Activated naive CD4-positive, alpha-beta T cell treated with Interleukin-2 at 50 U/mL for 16 hours (primary cell): ENCODE measurements around the gene OSCP1.

Experiments used
- DNase-seq: peaks from one replicate; pipeline ENCODE4 v3.0.0-alpha.2; 2020

The OSCP1 gene

GRCh38 chr1:36472656-36473055, 22.4 kb upstream of the OSCP1 start:
- DNase-seq: no peak

- DNase-seq: no peak
These were observed 21.8 kb upstream of the OSCP1 start for GRCh38 chr1:36471830-36472641.

GRCh38 chr1:36469163-36469562, 18.9 kb upstream of the OSCP1 start:
- no peak for DNase-seq

DNA sequence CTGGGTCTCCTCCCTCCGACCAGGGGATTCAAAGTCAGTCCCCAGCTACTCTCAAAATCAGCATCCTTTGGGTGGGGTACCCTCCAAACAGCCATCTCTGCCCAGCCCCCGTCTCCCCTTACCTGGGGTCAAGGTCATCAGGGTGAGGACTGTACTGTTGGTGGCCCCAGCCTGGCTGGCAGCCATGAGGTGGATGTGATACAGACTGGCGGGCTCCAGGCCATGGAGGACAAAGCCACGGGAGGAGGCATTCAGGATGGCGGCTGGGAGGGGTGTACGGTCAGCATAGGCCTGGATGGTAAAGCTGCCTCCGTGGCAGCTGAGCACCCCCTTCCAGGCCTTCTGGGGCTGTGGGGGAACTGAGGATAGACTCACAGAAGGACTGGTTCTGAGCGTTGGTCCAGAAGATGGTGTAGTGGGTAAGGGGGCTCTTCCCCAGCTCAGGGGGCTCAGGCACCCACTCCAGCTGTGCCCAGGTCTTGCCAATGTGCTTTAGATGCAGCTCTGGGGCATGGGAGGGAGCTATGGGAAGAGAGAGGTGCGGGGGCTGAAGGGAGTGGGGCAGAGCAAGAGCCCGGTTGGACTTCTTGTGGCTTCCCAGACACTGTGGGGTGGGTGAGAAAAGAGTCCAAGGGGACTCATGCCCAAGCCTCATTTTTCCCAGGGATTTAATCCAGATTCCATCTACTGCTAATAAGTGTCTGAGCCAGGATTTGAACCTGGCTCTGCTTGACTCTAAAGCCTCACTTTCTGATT, 17.6 kb upstream of the OSCP1 start:
- no peak for DNase-seq

DNA sequence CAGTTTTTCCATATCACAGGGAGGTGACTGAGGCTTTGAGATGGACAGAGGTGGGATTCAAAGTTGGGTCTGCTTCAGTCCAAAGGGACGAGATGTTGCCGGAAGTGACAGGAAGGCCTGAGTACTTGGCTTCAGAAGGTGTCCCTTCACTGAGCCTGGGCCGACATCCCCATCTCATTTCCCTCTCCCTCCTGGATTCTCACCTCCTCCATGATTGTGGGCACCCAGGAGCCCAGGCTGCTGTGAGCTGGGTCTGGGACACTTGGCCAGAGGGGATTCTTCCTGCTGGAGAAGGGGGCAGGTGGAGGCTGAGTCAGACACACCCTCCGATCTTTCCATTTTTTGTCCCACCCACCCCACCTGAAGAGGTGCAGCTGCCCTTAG, 16.8 kb upstream of the OSCP1 start:
- DNase-seq: no peak

- DNase-seq: no peak
These were observed 16.2 kb upstream of the OSCP1 start for GRCh38 chr1:36466370-36467026.

GRCh38 chr1:36465731-36466369, 15.6 kb upstream of the OSCP1 start:
- DNase-seq: no peak

DNA sequence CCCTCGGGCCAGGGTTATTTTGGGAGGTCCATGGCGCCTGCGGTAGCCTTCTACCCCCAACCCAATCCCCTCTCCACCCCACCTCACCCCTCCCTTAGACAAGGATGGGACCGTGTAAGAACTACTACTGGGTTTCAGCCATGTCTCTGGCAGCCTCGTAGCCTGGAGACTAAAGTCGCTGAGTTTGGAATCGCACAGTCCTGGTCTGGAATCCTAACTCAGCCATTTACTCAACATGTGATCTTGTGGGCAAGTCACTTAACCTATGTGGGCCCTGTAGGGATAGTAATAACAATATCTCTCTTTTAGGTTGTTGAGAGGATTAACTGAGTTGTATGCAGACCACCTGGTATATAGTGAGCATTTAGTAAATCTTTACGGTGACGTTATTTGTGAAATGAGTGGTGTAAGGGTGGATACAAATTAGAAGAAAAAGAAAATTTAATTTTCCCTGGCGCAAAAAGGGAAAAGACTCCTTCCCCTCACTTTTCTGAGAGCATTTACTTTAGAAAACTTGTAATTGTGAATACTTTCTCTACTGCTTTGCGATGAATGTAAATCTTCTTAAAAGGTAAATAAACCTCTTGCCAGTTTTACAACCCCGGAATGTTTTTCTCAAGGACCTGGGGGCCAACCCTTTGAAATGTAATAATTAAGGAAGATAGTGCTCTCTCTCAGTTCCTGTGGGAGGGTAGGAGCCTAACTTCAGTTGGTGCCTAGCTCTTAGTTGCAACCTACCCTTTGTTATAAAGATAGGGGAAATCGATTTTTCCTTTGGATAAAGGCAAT, 14.5 kb upstream of the OSCP1 start:
- DNase-seq: no peak

DNA sequence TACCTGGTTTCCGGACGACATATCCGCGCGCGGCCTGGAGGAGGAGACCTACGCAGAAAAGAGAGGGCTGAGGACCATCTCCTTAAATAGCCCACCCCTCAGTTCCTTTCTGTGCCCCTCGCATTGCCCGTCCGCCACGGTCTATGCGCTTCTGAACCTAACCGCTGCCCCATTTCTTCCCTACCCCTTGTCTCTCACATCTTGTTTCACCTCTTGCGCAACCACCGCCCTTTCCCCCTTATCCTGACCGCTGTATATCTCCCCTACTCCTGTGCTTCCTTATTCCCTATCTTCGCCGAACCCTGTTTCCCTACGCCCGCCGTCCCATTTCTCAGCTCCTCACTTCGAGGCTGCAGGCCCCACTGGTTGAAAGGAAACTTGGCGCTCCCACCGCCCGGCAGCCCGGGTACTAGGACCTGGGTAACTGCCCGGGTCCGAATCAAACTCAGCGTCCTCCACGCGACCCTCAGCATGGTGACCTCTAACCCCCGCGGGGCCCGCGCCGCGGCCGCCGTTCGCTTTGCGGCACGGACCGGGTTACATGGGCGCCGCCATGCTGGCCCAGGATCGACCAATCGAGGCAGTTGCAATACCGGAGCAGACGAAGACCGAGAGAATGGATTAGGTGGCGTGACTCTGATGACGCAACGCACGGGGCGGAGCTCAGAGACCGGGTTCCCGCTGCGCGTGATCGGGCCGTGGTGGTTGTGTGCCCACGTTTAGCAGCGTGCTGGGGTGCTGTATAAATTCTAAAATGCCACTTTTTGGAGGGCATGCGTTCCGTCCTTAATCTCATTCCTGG, 13.8 kb upstream of the OSCP1 start, which contains the start of gene MRPS15:
Gene MRPS15 (minus strand): TSS at position 582 of the 802 bp plus-strand sequence. CDS start 109 bp downstream, at position 473.
- peak; percentile 97 for DNase-seq

DNA sequence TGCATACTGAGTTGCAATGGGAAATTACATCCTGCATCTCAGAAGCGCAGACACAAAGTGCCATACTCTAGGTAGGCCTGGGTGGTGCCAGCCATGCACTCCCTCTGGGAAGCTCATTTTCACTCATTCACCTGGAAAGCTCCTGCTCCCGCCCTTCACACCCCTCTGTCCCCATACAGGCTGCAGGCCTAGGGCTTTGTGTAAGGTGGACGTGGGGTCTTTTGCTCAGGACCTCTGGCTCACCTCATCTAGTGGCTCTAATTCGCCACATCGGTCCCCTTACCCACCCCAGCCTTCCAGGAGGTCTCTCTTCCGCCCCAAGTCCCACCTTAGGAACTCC, 13.2 kb upstream of the OSCP1 start:
- DNase-seq: no peak

DNA sequence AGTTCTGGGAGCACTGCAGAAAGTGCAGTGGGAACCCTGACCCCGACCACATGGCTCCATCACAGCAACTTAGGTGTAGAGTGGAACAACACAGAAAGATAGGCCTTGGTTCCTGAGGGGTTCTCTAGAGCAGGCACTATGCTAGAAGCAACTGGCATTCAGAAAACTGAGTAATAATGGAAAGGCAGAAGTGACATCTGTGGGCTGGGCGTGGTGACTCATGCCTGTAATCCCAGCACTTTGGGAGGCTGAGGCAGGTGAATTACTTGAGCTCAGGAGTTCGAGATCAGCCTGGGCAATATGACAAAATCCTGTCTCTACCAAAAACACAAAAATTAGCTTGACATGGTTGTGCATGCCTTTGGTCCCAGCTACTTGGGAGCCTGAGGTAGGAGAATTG, 8.7 kb upstream of the OSCP1 start:
- peak; percentile 68 for DNase-seq

GRCh38 chr1:36457691-36458090, 7.4 kb upstream of the OSCP1 start:
- no peak for DNase-seq

DNA sequence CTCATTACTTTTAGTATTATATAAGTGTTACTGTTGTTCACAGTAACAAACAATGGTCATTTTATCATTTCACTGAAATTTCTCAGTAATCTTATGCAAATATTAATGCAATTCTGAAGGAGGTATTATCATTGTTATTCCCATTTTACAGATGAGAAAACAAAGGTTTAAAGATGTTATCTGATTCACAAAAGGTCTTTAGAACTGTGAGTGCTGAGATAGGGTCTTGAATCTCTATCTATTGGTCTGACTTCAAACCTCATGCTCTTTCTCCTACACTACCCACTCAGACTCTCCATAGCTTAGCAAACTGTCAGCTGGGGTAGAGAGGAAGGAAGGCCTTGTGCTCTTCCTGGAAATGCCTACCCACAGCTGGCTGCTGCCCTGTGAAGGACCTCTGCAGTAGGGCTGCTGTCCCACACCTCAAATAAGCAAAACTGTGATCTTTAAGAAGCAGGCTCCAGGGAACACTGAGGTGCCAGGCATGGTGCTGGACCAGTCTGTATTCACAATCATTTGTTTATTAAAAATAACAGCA, 6.2 kb upstream of the OSCP1 start:
- DNase-seq: no peak

GRCh38 chr1:36455386-36455785, 5.1 kb upstream of the OSCP1 start:
- no peak for DNase-seq

DNA sequence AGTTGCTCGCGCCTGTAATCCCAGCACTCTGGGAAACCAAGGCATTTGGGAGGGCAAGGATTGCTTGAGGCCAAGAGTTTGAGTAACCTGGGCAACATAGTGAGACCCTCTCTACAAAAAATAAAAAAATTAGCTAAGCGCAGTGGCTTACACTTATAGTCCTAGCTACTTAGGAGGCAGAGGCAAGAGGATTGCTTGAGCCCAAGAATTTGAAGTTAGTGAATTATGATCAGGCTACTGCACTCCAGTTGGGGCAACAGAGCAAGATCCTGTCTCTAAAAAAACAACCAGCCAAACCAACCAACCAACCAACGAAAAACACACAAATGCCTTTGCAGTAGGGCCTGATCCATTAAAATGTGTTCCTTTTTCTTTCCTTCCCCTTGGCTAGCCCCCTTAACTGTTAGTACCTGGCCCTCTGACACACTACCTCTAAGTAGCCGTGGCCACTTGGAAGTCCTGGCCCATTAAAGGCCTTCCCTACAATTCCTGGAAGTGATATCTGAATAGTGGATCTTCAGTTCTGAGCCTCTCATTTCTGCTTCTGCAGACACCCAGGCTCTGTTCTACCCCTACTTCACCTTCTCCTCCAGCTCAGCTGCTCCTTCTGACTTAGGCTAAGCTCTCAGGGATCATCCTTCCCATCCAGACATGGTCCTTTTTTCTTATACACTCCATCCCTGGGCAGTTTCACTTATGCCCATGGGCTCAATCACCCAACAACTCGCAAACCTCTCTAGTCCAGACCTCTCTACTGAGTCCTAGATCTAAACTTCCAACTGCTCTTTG, 3.5 kb upstream of the OSCP1 start:
- DNase-seq: no peak

DNA sequence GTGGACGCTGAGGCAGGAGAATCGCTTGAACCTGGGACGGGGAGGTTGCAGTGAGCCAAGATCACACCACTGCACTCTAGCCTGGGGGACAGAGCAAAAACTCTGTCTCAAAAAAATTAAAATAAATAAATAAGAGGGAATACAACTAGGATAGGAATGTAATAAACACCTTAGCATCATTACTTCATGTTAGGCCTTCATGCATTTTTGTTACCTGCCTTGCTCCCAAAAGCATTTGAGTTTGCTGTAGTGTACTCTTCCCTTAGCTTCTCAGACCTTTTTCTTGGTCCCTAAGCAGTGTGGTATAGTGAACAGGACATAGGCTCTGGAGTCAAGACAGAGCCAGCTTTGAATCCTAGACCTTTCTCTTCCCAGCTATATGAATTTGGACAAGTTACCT, 2.8 kb upstream of the OSCP1 start:
- DNase-seq: no peak

DNA sequence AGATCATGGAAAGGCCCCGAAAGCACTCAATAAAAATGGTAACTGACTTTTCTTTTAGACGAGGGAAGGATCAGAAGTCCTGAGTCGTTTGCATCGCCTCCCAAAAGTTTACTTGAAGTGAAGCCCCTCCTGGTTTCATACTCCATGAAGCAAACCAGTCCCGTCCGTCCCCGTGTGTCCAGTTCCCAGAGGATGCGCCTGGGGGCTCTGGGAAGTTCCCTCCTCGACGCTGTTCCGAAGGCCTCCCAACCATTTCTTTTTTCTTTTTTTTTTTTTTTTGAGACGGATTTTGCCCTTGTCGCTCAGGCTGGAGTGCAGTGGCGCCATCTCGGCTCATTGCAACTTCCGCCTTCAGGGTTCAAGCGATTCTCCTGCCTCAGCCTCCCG, 661 bp upstream of the OSCP1 start:
- no peak for DNase-seq

DNA sequence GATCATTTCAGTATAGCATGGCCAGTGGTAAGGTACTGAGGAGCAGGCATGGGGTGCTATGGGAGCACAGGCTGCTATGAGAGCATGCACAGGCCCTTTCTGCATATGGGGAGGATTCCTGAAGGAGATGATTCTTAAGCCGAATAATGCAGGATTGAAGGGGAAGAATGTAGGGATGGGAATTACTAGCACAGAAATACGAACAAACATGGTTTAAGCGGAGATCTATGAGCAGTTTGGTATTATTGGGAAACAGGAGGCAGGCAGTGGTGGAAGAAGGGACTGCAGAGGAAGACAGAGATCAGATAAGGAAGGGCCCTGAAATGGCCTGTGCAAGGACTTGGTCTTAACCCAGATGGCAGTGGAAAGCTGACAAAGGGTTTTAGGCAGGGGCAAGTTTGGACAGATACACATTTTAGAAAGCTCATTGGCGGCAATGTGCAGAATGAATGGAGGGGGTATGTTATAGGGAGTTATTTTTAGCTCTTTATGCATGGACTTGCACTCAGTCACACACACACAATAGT, 1.7 kb downstream of the OSCP1 start:
- no peak for DNase-seq

GRCh38 chr1:36447450-36447849, 2.8 kb downstream of the OSCP1 start:
- DNase-seq: no peak

DNA sequence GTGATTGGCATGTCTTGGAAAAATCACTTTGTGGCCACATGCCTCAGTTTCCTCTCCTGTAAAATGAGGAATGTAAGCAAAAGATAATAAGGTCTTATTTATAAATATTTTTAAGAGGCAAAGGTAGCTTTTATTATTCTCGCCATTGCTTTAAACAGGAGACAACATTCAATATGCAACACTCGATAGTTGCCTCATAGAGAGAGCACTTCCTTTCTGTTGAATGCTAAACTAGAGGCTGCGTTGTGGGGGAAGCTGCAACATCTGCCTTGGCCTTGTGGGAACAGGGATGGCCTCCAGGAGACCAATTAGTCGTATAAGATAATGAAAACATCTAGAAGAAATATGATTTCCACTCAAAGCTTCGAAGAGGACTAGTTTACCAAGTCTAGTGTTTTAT, 3.5 kb downstream of the OSCP1 start:
- no peak for DNase-seq
